HG03558 (cell line): ENCODE data around the gene CCDC85A.

Experiments
- ATAC-seq: cut with Tn5 transposase; IDR thresholded peaks from one replicate; pipeline ENCODE4 v1.9.1; 2021; ENCODE audit warnings: moderate number of reproducible peaks; ENCODE audit not compliant: unreplicated experiment; ENCODE audit errors: extremely low read depth

CCDC85A gene

GRCh38 chr2:56347881-56348280, 164.1 kb downstream of the CCDC85A start:
- ATAC-seq = no peak

GRCh38 chr2:56348392-56349210, 164.8 kb downstream of the CCDC85A start:
- no peak for ATAC-seq

GRCh38 chr2:56357655-56358295, 174.0 kb downstream of the CCDC85A start:
- no peak for ATAC-seq

GRCh38 chr2:56361844-56362243, 178.1 kb downstream of the CCDC85A start:
- no peak for ATAC-seq

- no peak for ATAC-seq
Measured at GRCh38 chr2:56364902-56365301, 181.1 kb downstream of the CCDC85A start.

GRCh38 chr2:56369316-56369715, 185.5 kb downstream of the CCDC85A start:
- ATAC-seq = no peak

GRCh38 chr2:56372071-56372656, 188.4 kb downstream of the CCDC85A start:
- no peak for ATAC-seq

- ATAC-seq = no peak
Measured at GRCh38 chr2:56375251-56375650, 191.5 kb downstream of the CCDC85A start.

- no peak for ATAC-seq
Measured at GRCh38 chr2:56376699-56377665, 193.2 kb downstream of the CCDC85A start.

- ATAC-seq = no peak
Measured at GRCh38 chr2:56379066-56379465, 195.3 kb downstream of the CCDC85A start.

GRCh38 chr2:56380861-56381260, 197.1 kb downstream of the CCDC85A start:
- no peak for ATAC-seq

GRCh38 chr2:56382466-56382865, 198.7 kb downstream of the CCDC85A start:
- ATAC-seq = no peak

GRCh38 chr2:56386657-56387056, 202.9 kb downstream of the CCDC85A start:
- ATAC-seq = no peak

GRCh38 chr2:56390644-56391043, 206.9 kb downstream of the CCDC85A start:
- no peak for ATAC-seq

- no peak for ATAC-seq
Measured at GRCh38 chr2:56410140-56410539, 226.3 kb downstream of the CCDC85A start.

- peak; percentile 57 for ATAC-seq
Measured at GRCh38 chr2:56416500-56417176, 232.8 kb downstream of the CCDC85A start.
